Measurements from ENCODE around the gene SBNO2. TPM values are rescaled to one million over a fixed set of nuclear protein-coding genes. Genes with fewer than 3 reads are reported as not detected.
A peak's percentile ranks its signal among the peaks of the same experiment; 100 is the strongest.

The SBNO2 gene
- total RNA-seq, 1 experiment from 2014 or later: 51.8 TPM

DNA sequence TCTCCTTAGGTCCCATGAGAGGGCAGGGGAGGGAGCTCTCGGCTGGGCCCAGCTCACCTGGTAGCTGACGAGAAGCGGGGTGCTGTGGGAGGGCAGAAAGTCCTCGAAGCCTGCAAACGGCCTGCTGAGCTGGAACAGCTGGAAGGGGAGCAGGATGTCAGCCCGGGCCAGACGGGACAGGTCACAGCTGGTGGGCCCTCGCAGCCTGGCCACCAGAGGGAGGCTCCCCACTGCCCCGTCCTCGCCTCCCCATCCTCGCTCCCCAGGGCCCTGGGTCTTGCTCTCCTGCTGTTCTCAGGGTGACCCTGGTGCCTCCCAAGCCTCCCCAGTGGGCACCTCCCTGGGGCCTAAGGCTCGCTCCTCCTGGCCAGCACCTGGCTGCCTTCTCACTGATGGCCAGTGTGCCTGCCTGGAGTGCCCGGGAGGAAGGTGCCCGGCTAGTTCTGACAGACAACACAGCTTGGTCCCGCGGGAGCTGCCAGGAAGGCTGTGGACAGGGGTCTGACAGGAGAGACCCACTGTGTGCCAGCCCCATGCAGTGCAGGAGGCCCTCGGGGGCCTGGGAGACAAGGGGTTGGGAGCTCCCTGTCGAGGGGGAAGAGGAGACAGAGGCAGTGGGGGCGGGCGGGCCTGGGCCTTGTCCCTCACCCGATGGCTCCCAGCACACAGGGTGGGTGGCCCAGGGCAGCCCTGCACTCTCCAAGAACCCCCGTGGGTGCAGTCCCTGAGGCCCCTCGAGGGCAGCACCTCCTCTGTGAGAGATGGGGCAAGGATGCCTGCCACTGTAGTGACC lies 50.0 kb downstream of the SBNO2 start:
- no peak for TF ChIP-seq CTCF (conservative IDR thresholded peaks at IDR 0.05; ENCODE audit: low read depth, low read length)
- TF ChIP-seq EZH2 (IDR thresholded peaks at IDR 0.05; ENCODE audit: borderline replicate concordance, low read depth, low read length, poor library complexity, severe bottlenecking): no peak
- CTCF ChIA-PET: no interaction called here
- Histone ChIP-seq H3K27ac (ENCODE audit: low read depth, low read length, poor library complexity, severe bottlenecking) (no peak overlapping the region), H3K4me3 (ENCODE audit: low read depth, low read length, poor library complexity, severe bottlenecking) (no peak overlapping the region), H3K27me3 (replicated peaks; ENCODE audit: insufficient read depth, low read depth, low read length, poor library complexity) (no peaks in the 10 kb centered on the region), H3K9me3 (ENCODE audit: low read depth, low read length, poor library complexity, severe bottlenecking) (no peaks in the 10 kb centered on the region), H3K36me3 (ENCODE audit: insufficient read depth, low read length, poor library complexity, severe bottlenecking) (peaks cover 41% of the 10 kb centered on the region), H3K4me1 (ENCODE audit: insufficient read depth, low read length, poor library complexity, severe bottlenecking) (peaks cover 6% of the 10 kb centered on the region)
- intact Hi-C loops (cut with micrococcal nuclease; ENCODE audit: unreplicated experiment): no loop called here
- no peak for DNase-seq (ENCODE audit: low spot score)
- POLR2A ChIA-PET (ENCODE audit: low non-redundant PET): no interaction called here
- BruUV-seq (replicated peaks): no TSS peak

GRCh38 chr19:1123381-1123780 lies 50.7 kb downstream of the SBNO2 start:
- TF ChIP-seq EZH2 (IDR thresholded peaks at IDR 0.05; ENCODE audit: borderline replicate concordance, low read depth, low read length, poor library complexity, severe bottlenecking) (no peak), CTCF (conservative IDR thresholded peaks at IDR 0.05; ENCODE audit: low read depth, low read length) (no peak)
- no peaks in the 10 kb centered on the region for H3K27me3 ChIP-seq (replicated peaks; ENCODE audit: insufficient read depth, low read depth, low read length, poor library complexity)
- peaks cover 43% of the 10 kb centered on the region for H3K36me3 ChIP-seq (ENCODE audit: insufficient read depth, low read length, poor library complexity, severe bottlenecking)
- H3K4me3 ChIP-seq (ENCODE audit: low read depth, low read length, poor library complexity, severe bottlenecking): no peak overlapping the region
- ChIA-PET CTCF (interaction anchor here (0.5 to 0.8 kb wide), 2 partner anchors 10 to 423 kb away, joined by 3 to 5 read pairs; no protein-coding TSS in a partner anchor), POLR2A (ENCODE audit: low non-redundant PET) (interaction anchor here (0.6 kb wide), 1 partner anchor 12 kb away, joined by 3 read pairs; no protein-coding TSS in a partner anchor)
- H3K27ac ChIP-seq (ENCODE audit: low read depth, low read length, poor library complexity, severe bottlenecking): no peak overlapping the region
- peaks cover 6% of the 10 kb centered on the region for H3K4me1 ChIP-seq (ENCODE audit: insufficient read depth, low read length, poor library complexity, severe bottlenecking)
- no peak for DNase-seq (ENCODE audit: low spot score)
- no peaks in the 10 kb centered on the region for H3K9me3 ChIP-seq (ENCODE audit: low read depth, low read length, poor library complexity, severe bottlenecking)
- BruUV-seq (replicated peaks): no TSS peak
- intact Hi-C loops (cut with micrococcal nuclease; ENCODE audit: unreplicated experiment): no loop called here

- intact Hi-C loops (cut with micrococcal nuclease; ENCODE audit: unreplicated experiment): no loop called here
- DNase-seq (ENCODE audit: low spot score): peak; percentile 70
- no peak for TF ChIP-seq CTCF (conservative IDR thresholded peaks at IDR 0.05; ENCODE audit: low read depth, low read length)
- no peak for TF ChIP-seq EZH2 (IDR thresholded peaks at IDR 0.05; ENCODE audit: borderline replicate concordance, low read depth, low read length, poor library complexity, severe bottlenecking)
- POLR2A ChIA-PET (ENCODE audit: low non-redundant PET): interaction anchor here (0.5 to 0.6 kb wide), 2 partner anchors 12 to 18 kb away, joined by 3 to 4 read pairs; no protein-coding TSS in a partner anchor
- CTCF ChIA-PET: interaction anchor here (0.5 to 0.8 kb wide), 2 partner anchors 10 to 423 kb away, joined by 3 to 5 read pairs; no protein-coding TSS in a partner anchor
- H3K4me1 ChIP-seq (ENCODE audit: insufficient read depth, low read length, poor library complexity, severe bottlenecking): peaks cover 6% of the 10 kb centered on the region
- no peaks in the 10 kb centered on the region for H3K27me3 ChIP-seq (replicated peaks; ENCODE audit: insufficient read depth, low read depth, low read length, poor library complexity)
- H3K36me3 ChIP-seq (ENCODE audit: insufficient read depth, low read length, poor library complexity, severe bottlenecking): peaks cover 43% of the 10 kb centered on the region
- no peak overlapping the region for H3K4me3 ChIP-seq (ENCODE audit: low read depth, low read length, poor library complexity, severe bottlenecking)
- H3K27ac ChIP-seq (ENCODE audit: low read depth, low read length, poor library complexity, severe bottlenecking): no peak overlapping the region
- no TSS peak for BruUV-seq (replicated peaks)
- no peaks in the 10 kb centered on the region for H3K9me3 ChIP-seq (ENCODE audit: low read depth, low read length, poor library complexity, severe bottlenecking)
These were observed 51.1 kb downstream of the SBNO2 start for GRCh38 chr19:1122972-1123363.
